HG03521 (cell line): ENCODE measurements around the gene SPATA31C2.
"Not testable (repeated sequence)": the region's sequence is repeated elsewhere in the genome, so short reads cannot be mapped to it uniquely, and the experiment has no call there.

ENCODE experiments used
- ATAC-seq: cut with Tn5 transposase; IDR thresholded peaks from one replicate; pipeline ENCODE4 v1.9.1; 2021; ENCODE audit warnings: mild to moderate bottlenecking, moderate library complexity; ENCODE audit not compliant: unreplicated experiment

Gene SPATA31C2

DNA sequence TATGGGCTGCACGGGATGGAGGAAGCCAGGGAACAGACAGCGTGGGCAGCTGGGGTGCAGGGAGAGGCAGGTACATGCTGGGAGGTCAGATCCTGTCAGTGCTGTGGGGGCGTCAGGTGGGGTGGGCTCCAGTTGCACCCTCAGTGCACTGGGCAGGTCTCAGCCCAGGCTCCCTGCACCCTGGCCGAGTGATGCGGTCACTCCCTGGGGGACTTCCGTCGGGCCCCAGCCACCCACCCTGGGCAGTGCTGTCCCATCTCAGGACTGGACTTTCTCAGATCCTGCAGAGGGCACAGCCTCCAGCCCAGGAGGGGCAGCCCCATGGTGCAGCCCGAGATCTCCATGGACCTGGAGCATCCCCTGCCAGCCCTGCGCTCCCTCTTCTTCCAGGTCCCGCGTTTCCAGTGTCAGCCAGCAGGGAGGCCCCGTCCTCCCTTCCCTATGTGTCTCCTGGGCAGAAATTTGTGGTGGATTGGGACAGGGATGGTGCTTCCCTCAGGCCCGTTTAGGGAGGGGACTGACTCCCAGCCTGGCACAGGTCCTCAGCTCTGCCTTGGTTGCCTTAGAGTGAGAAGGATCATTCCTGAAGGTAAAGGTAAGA is 10.5 kb downstream of the SPATA31C2 start:
- ATAC-seq, result not testable (repeated sequence)

DNA sequence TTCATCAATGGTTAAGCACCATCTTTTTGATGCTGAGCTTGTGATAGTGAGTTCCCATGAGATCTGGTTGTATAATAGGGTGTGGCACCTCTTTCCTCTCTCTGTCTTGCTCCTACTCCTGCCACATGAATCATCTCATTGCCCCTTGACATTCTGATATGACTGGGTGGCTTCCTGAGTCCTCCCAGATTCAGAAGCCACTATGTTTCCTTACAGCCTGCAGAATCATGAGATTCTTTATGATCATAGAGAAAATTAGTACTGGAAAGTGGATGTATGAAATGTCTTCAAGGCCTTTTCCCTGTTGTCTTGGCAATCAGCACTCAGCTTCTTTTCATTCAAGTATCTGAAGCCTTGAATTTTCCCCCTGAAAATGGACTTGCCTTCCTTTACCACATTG is 14.9 kb downstream of the SPATA31C2 start:
- ATAC-seq, result not testable (repeated sequence)

GRCh38 chr9:88118121-88118520 is 20.2 kb downstream of the SPATA31C2 start:
- ATAC-seq, result not testable (repeated sequence)

DNA sequence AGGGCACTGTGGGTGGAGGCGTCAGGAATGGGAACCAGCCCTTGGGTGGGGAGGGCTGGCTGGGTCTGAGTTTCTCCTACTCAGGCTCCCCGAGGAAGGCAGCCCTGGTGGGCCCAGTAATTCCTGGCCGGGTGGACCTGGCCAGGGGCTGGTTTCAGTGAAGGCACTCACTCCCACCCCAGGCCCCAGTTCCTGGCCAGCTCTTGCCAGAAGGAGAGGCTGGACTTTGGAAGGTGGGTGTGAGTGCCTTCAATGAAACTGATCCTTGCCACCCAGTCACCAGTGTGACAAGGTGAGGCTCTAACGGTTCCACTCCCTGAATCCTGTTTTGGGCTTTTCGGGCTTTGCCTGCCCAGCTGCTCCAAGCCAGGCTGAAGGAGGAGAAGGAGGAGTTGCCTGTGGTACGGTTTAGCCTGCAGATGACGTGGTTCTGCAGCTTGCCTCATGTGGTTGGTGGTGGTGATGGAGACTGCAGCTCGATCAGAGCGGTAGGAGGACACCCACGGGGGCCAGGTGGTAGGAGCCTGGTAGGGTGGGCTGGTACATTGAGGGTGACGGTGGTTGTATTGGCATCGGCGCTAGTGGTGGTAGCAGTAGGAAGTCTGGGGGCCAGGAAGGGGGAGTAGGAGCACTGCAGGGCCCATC is 23.2 kb downstream of the SPATA31C2 start:
- ATAC-seq, result not testable (repeated sequence)

GRCh38 chr9:88114283-88114967 is 23.9 kb downstream of the SPATA31C2 start:
- not testable (repeated sequence) for ATAC-seq

DNA sequence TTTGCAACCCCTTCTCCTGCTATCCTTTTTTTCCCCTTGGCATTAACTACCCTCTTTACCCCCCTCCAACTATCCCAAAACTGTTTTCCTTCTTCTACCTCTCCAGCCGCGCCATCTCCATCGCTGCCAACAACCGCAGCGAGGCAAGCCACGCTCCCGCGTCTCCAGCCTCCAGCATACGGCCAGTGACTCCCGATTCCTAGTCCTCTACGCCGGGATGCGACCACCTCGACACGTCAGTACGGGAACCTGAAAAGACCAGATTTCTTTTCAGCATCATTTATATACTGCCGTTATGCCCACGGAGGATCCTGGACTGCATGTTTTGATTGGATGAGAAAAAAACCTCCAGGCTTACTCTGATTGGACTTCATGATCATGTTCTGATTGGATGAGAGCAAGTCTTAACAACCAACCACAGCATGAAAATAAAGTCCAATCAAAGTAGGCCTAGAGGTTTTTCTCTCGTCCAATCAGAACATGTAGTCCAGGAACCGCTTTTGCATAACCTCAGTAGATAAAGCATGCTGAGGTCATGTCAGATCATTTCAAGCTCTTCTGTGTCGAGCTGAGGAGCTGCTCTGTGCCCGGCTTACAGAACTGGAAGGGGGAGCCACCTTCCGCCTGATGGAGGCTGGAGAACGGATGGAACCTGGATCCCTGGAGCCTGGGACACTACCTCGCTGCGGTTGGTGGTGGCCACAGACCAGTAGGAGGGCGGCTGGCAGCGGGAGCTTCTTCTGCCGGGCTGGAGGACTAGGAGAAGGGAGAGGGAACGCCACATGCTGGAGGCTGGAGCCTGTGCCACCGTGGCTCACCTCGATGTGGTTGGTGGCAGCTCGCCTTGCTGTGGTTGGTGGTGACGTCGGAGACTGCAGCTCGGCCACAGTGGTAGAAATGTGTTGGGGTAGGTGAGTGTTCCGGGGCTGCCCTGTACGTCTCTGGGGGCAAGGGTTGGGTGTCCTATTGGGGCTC is 24.8 kb downstream of the SPATA31C2 start:
- ATAC-seq, result not testable (repeated sequence)

- no peak for ATAC-seq
Measured at GRCh38 chr9:88110026-88110425, 28.2 kb downstream of the SPATA31C2 start.

DNA sequence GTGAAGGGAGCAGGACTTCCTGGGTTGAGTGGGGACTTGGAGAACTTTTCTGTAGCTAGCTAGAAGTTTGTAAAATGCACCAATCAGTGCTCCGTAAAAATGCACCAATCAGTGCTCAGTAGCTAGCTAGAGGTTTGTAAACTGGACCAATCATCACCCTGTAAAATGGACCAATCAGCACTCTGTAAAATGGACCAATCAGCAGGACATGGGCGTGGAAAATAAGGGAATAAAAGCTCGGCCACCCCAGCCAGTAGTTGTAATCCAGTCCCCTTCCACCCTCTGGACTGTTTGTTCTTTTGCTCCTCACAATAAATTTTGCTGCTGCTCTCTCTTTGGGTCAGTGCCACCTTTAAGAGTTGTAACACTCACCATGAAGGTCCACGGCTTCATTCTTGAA is 29.5 kb downstream of the SPATA31C2 start:
- ATAC-seq, result no peak

GRCh38 chr9:88106492-88106891 is 31.8 kb downstream of the SPATA31C2 start:
- ATAC-seq, result no peak

DNA sequence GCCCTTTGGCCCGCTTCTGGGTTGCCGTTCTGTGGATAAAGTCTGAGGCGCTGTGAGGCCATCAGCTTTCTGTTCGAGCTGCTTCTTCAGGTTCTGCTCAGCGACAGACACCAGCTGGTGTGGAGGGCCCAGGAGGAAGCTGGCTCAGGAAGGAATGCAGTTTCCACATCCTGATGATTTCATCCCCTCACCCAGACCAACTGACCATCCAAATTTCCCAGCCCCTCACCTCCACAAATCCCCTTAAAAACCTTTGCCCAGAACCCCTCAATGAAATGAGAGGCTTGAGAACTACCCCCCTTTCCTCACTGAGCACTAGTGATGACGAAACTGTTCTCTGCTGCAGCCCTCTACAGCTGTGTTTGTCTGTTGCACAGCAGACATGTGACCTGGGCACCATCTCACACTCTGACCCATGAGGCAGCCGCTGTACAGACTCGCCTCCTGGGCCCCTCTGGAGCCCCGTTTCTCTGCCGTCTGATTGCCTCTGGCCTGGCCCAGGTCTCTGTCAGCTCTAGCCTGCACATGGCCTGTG is 45.4 kb downstream of the SPATA31C2 start:
- ATAC-seq, result no peak

- no peak for ATAC-seq
Measured at GRCh38 chr9:88090151-88090581, 48.1 kb downstream of the SPATA31C2 start.

DNA sequence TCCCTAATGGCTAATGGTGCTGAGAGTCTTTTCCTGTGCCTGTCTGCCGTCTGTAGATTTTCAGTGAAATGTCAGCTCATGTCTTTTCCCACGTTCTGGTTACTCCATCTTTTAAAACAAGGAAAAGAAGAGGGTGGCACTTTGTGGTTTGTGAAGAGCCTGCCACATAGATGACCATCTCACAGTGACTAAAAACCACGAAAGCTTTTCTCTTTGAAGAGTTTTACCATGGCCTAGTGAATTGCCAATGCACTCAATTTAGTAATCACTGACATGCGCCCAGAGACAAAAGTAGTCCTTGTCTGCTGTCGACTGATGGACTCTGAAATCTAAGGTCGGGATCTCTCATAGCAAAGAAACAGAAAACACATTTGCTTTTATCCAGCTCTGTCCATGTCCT is 50.4 kb downstream of the SPATA31C2 start:
- ATAC-seq, result no peak

- no peak for ATAC-seq
Measured at GRCh38 chr9:88085476-88085875, 52.8 kb downstream of the SPATA31C2 start.

- ATAC-seq, result no peak
Measured at GRCh38 chr9:88084357-88085183, 53.7 kb downstream of the SPATA31C2 start.
